Measurements from ENCODE around the gene SWSAP1. TPM values are rescaled to one million over a fixed set of nuclear protein-coding genes. Genes with fewer than 3 reads are reported as not detected.

Gene SWSAP1
- total and polyA plus RNA-seq, 9 of the 15 experiments (the other 6 are each of a cell fraction or from before 2014, with no cell fraction given): 0.18 to 2.8 (median 1.7) TPM

DNA sequence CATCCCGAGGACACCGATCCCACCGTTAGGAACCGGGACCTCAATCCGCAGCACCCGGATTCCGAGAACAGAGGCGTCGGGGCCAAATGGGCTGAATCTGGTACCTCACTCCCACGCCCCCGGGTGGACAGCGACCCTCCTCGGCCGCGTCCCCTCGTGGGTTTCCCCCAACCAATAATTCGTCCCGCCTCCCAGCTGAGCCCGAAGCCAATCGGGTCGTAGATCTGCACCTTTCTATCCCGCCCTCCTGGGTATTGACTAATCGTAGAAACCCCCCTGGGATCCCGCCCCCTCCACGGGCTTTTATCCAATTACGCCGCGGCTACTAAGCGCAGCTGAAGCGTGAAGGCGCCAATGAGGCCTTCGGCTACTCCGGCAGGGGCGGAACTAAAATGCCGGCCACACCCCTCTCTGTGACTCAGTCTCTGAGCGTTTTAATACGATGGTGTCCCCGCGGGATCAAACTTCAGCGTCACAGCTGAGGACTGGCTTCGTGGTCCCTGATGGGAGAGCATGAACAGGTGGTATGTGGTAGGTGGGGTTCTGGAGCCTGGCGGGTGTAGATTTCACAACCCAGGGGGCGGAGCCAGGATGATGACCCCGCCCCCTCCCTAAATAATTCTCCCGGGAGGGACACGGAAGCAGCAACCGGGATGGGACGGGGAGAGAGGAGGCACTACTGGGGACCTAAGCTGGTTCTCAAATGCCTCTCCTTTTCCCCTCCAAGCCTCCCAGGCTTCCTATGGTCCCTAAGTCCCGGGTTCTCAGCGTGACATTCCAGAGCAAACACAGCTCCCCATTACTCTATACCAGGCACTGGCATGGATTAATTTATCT lies 28.1 kb upstream of the SWSAP1 start, which contains the start of the genes CCDC159 and TMEM205 (continued):
- TF ChIP-seq, protein P1, sequence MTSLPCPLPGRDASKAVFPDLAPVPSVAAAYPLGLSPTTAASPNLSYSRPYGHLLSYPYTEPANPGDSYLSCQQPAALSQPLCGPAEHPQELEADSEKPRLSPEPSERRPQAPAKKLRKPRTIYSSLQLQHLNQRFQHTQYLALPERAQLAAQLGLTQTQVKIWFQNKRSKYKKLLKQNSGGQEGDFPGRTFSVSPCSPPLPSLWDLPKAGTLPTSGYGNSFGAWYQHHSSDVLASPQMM (CRISPR knock-in tag; IDR thresholded peaks at IDR 0.05): no peak
- TF ChIP-seq SPI1 (IDR thresholded peaks at IDR 0.05; ENCODE audit: borderline replicate concordance, low read depth, low read length) (peak; percentile 44; the same call in 1 of the 2 replicates), ZFPM2 (CRISPR knock-in tag; IDR thresholded peaks at IDR 0.05) (no peak), MXI1 (IDR thresholded peaks at IDR 0.05; ENCODE audit: low read depth, low read length) (no peak), CBX3 (IDR thresholded peaks at IDR 0.05; ENCODE audit: borderline replicate concordance in 1 of 2, low read length in 2 of 2) (peak in 1 of 2 experiments; percentile 63; a peak in 1 of 3 replicates), GTF2E2 (tag; IDR thresholded peaks at IDR 0.05) (no peak)
- TF ChIP-seq, protein P2, sequence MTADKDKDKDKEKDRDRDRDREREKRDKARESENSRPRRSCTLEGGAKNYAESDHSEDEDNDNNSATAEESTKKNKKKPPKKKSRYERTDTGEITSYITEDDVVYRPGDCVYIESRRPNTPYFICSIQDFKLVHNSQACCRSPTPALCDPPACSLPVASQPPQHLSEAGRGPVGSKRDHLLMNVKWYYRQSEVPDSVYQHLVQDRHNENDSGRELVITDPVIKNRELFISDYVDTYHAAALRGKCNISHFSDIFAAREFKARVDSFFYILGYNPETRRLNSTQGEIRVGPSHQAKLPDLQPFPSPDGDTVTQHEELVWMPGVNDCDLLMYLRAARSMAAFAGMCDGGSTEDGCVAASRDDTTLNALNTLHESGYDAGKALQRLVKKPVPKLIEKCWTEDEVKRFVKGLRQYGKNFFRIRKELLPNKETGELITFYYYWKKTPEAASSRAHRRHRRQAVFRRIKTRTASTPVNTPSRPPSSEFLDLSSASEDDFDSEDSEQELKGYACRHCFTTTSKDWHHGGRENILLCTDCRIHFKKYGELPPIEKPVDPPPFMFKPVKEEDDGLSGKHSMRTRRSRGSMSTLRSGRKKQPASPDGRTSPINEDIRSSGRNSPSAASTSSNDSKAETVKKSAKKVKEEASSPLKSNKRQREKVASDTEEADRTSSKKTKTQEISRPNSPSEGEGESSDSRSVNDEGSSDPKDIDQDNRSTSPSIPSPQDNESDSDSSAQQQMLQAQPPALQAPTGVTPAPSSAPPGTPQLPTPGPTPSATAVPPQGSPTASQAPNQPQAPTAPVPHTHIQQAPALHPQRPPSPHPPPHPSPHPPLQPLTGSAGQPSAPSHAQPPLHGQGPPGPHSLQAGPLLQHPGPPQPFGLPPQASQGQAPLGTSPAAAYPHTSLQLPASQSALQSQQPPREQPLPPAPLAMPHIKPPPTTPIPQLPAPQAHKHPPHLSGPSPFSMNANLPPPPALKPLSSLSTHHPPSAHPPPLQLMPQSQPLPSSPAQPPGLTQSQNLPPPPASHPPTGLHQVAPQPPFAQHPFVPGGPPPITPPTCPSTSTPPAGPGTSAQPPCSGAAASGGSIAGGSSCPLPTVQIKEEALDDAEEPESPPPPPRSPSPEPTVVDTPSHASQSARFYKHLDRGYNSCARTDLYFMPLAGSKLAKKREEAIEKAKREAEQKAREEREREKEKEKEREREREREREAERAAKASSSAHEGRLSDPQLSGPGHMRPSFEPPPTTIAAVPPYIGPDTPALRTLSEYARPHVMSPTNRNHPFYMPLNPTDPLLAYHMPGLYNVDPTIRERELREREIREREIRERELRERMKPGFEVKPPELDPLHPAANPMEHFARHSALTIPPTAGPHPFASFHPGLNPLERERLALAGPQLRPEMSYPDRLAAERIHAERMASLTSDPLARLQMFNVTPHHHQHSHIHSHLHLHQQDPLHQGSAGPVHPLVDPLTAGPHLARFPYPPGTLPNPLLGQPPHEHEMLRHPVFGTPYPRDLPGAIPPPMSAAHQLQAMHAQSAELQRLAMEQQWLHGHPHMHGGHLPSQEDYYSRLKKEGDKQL (CRISPR knock-in tag; IDR thresholded peaks at IDR 0.05; ENCODE audit: borderline replicate concordance): no peak
- TF ChIP-seq, protein P3, sequence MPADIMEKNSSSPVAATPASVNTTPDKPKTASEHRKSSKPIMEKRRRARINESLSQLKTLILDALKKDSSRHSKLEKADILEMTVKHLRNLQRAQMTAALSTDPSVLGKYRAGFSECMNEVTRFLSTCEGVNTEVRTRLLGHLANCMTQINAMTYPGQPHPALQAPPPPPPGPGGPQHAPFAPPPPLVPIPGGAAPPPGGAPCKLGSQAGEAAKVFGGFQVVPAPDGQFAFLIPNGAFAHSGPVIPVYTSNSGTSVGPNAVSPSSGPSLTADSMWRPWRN (IDR thresholded peaks at IDR 0.05; ENCODE audit: low read depth): no peak
- TF ChIP-seq, protein P4, sequence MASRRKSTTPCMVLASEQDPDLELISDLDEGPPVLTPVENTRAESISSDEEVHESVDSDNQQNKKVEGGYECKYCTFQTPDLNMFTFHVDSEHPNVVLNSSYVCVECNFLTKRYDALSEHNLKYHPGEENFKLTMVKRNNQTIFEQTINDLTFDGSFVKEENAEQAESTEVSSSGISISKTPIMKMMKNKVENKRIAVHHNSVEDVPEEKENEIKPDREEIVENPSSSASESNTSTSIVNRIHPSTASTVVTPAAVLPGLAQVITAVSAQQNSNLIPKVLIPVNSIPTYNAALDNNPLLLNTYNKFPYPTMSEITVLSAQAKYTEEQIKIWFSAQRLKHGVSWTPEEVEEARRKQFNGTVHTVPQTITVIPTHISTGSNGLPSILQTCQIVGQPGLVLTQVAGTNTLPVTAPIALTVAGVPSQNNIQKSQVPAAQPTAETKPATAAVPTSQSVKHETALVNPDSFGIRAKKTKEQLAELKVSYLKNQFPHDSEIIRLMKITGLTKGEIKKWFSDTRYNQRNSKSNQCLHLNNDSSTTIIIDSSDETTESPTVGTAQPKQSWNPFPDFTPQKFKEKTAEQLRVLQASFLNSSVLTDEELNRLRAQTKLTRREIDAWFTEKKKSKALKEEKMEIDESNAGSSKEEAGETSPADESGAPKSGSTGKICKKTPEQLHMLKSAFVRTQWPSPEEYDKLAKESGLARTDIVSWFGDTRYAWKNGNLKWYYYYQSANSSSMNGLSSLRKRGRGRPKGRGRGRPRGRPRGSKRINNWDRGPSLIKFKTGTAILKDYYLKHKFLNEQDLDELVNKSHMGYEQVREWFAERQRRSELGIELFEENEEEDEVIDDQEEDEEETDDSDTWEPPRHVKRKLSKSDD (conservative IDR thresholded peaks at IDR 0.05; ENCODE audit: low read length): no peak
- TF ChIP-seq, protein P5, sequence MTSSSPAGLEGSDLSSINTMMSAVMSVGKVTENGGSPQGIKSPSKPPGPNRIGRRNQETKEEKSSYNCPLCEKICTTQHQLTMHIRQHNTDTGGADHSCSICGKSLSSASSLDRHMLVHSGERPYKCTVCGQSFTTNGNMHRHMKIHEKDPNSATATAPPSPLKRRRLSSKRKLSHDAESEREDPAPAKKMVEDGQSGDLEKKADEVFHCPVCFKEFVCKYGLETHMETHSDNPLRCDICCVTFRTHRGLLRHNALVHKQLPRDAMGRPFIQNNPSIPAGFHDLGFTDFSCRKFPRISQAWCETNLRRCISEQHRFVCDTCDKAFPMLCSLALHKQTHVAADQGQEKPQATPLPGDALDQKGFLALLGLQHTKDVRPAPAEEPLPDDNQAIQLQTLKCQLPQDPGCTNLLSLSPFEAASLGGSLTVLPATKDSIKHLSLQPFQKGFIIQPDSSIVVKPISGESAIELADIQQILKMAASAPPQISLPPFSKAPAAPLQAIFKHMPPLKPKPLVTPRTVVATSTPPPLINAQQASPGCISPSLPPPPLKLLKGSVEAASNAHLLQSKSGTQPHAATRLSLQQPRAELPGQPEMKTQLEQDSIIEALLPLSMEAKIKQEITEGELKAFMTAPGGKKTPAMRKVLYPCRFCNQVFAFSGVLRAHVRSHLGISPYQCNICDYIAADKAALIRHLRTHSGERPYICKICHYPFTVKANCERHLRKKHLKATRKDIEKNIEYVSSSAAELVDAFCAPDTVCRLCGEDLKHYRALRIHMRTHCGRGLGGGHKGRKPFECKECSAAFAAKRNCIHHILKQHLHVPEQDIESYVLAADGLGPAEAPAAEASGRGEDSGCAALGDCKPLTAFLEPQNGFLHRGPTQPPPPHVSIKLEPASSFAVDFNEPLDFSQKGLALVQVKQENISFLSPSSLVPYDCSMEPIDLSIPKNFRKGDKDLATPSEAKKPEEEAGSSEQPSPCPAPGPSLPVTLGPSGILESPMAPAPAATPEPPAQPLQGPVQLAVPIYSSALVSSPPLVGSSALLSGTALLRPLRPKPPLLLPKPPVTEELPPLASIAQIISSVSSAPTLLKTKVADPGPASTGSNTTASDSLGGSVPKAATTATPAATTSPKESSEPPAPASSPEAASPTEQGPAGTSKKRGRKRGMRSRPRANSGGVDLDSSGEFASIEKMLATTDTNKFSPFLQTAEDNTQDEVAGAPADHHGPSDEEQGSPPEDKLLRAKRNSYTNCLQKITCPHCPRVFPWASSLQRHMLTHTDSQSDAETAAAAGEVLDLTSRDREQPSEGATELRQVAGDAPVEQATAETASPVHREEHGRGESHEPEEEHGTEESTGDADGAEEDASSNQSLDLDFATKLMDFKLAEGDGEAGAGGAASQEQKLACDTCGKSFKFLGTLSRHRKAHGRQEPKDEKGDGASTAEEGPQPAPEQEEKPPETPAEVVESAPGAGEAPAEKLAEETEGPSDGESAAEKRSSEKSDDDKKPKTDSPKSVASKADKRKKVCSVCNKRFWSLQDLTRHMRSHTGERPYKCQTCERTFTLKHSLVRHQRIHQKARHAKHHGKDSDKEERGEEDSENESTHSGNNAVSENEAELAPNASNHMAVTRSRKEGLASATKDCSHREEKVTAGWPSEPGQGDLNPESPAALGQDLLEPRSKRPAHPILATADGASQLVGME (CRISPR knock-in tag; IDR thresholded peaks at IDR 0.05): no peak
